Stimulated activated CD8-positive, alpha-beta memory T cell treated with anti-CD3 and anti-CD28 coated beads, Interleukin-4, amount 100 ng/mL, for 24 hours (primary cell): Measurements from ENCODE around the gene BMP8B.

ENCODE experiments used
- DNase-seq: peaks from one replicate; pipeline ENCODE4 v3.0.0-alpha.2; 2020; ENCODE audit warnings: low read depth

BMP8B gene

GRCh38 chr1:39722495-39722894 lies 66.2 kb downstream of the BMP8B start:
- DNase-seq = no peak

DNA sequence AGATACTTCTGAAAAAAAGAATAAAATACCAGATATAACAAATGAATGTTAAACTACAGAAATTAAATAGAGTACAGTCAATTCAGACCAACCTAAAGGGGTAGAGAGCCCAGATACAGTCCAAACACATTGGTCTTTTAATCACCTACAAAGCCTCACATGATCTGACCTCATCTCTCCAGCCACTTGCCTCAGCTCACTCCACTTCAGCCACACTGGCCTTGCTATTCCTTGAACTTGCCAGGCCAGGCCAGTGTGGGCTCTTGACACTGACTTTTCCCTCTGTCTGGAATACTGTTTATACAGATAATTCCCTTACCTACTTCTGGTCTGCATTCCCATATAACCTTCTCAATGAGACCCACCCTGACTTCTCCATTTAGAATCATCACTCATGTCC lies 67.0 kb downstream of the BMP8B start:
- no peak for DNase-seq

DNA sequence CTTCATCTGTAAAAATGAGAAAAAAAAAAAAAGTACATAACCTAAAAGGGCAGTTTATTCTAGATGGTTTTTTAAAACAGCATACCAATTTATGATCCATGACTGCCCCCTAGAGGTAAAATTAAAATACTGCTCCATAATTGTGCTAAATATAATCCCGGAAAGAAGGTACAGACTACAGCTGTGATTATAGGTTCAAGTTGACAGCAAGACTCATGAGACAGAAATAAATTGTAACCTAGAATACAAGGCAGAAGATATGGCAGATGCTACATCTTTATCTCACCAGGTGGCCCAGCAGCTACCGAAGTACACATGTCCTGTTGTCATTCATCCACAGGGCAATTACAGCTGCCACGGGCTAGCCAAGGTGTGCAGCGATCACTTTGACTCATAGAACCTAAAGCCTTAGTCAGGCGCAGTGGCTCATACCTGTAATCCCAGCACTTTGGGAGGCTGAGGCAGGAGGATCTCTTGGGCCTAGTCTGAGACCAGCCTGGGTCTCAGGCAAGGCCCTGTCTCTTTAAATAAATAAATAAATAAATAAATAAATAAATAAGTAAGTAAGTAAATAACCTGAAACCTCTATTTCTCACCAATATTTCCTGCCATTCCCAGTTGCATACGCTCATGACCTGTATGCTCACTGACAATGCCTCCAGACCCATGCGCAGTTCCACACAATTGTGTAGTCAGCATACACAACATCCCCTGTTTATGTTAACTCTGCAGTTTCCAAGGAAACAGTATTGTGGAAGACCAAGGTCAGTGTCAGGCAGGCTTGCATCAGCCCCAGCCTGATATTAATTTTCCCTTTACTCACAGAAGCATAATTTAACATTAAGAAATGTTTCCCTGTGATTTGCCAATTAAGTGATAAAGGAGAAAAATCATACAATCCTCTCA lies 68.3 kb downstream of the BMP8B start:
- DNase-seq = no peak

- no peak for DNase-seq
These were observed 70.9 kb downstream of the BMP8B start for GRCh38 chr1:39717809-39718208.

GRCh38 chr1:39713557-39713956 lies 75.1 kb downstream of the BMP8B start:
- no peak for DNase-seq

- DNase-seq = no peak
These were observed 76.7 kb downstream of the BMP8B start for GRCh38 chr1:39711966-39712340.

DNA sequence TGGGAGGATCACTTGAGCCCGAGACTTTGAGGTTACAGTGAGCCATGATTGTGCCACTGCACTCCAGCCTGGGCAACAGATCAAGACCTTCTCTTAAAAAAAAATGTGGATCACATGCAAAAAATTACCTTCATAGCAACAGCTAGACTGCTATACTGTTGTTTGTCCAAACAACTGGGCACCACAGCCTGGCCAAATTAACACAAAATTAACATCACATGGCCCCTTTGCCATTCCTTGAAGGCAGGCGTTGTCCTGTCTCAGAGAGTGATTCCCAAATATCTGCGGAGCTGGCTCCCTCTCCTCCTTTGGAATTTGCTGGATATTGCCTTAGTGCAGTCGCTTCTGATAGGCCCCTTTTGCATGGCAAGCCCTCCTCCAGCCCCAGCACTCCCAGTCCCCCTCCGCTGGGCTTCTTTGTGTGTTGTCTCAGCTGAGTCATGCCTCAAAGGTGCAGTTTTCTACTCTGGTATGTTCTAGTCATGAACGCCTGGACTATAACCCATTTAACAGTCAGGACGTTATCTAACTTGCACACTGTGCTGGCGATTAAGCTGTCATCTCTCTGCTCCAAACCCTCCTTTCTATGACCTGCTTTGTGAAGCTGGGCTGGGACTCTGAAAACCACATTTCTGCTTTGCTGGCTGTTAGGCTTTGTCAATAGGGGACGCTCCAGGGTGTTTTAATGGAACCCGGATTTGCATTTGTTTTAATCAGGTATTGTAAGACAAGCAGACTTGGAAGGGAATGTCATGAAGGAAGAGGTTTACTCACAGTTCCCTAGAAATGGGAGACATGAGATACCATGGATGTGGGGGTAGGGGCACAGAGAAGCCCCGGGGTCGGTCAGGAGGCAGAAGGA lies 77.3 kb downstream of the BMP8B start:
- no peak for DNase-seq

DNA sequence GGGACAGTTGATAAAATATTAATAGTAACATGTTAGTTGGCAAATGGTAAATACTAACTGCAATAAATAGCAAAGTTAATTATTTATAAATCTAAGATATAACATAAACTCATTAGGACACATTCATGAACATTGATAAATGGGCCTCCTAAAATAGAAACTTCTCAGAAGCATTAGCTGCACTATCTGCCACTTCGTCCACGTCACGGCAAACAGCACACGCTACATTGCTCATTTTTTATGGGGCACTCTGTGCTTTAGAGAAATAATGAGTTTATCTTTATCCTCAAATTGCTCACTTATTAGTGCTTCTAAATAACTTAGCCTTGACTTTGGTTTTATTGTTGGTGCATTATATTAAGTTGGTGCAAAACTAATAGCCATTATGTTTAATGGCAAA lies 81.2 kb downstream of the BMP8B start:
- no peak for DNase-seq
